Testis (tissue), 3 donors: ENCODE results near the gene GATA6. TPM values are rescaled to one million over a fixed set of nuclear protein-coding genes. Genes with fewer than 3 reads are reported as not detected.

ENCODE experiments used
- DNase-seq: peaks from one replicate; pipeline ENCODE4 v3.0.0-alpha.2; 2019
- H3K27ac ChIP-seq, 2 donors: fragments of 200-600 bp; sonication (generic); one replicate each; pipeline ENCODE4 v1.5.1; 2019
- H3K27me3 ChIP-seq: fragments of 200-600 bp; sonication (generic); one replicate; pipeline ENCODE4 v1.5.1; 2019
- H3K36me3 ChIP-seq: fragments of 200-600 bp; sonication (generic); one replicate; pipeline ENCODE4 v1.5.1; 2017; ENCODE audit warnings: low read depth; ENCODE audit errors: missing control alignments
- H3K4me1 ChIP-seq: fragments of 200-600 bp; sonication (generic); one replicate; pipeline ENCODE4 v1.5.1; 2019
- H3K4me3 ChIP-seq, 2 donors: fragments of 200-600 bp; sonication (generic); one replicate each; pipeline ENCODE4 v1.5.1; 2017 to 2019
- H3K9me3 ChIP-seq: fragments of 200-600 bp; sonication (generic); one replicate; pipeline ENCODE4 v1.5.1; 2017
- POLR2A ChIP-seq: fragments of 450-650 bp; IDR thresholded peaks from one replicate; pipeline ENCODE4 v1.6.1; 2017; ENCODE audit warnings: antibody characterized with exemption, mild to moderate bottlenecking, moderate library complexity
- WGBS, 2 donors: methylation state at CpG; one replicate each; pipeline ENCODE4 v1.1.5; 2018; 5-methylcytosine and 5-hydroxymethylcytosine counted together
- intact Hi-C: fragments of 100-400 bp; cut with DNase I; formaldehyde crosslinking; loops from one replicate; pipeline ENCODE4 v1.15.1; 2023; ENCODE audit warnings: low total_unique reads
- polyA plus RNA-seq: library from polyadenylated mRNA; stranded (reverse); fragments of 350-450 nt; fragmentation: Illumina TruSeq; extraction: RNeasy Lipid Tissue Mini Kit (QIAGEN cat#74804); gene quantifications from one replicate; pipeline ENCODE4 v1.2.3, GENCODE V29; 2014; ENCODE audit warnings: low read depth, low replicate concordance; ENCODE audit not compliant: insufficient read depth
- total RNA-seq, 2 donors: library from RNA; depleted of rRNA; stranded (reverse); fragments of >200 nt; gene quantifications; one replicate each; pipeline ENCODE4 v1.2.3, GENCODE V29; 2016
- TF ChIP-seq, protein P1 (sequence below), 3 experiments: fragments of 450-650 bp in 2 of 3; fragments of 200-600 bp in 1 of 3; sonication (generic) in 1 of 3; IDR thresholded peaks; one replicate each; pipeline ENCODE4 v1.5.1; 2016 to 2019; ENCODE audit warnings: antibody characterized with exemption in 3 of 3, mild to moderate bottlenecking in 2 of 3, moderate library complexity in 1 of 3

GATA6 gene
- total and polyA plus RNA-seq, 3 donors from 2014 or later = 13.8 to 54.6 (median 50.5) TPM

DNA sequence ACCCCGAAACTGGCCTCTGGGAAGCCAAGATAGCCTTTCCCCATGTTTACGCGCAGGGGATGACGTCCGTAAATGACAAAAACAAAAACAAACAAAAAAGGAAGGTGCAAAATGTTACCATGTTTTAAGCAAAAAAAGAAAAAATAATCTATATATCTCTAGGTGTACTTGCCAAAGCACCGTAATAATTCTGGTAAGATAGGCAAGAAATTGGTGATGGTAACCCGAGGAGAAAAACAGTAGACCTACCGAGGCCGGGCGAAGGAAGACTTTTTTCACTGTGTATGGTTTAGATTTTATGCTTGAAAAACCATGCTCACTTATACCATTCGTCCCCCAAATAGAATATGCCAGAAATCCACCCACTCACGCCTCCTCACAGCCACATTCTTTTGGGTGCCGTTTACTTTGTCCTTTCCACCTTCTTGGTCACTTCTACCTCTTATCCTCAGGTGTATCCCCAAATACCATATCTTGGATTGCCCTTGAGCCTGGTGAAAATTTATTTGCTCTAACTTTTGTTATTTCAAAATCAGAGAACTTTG is 8.0 kb downstream of the GATA6 start:
- Histone ChIP-seq H3K4me1 (no peaks in the 10 kb centered on the region), H3K36me3 (no peaks in the 10 kb centered on the region), H3K27me3 (no peaks in the 10 kb centered on the region), H3K9me3 (no peaks in the 10 kb centered on the region), H3K4me3 (peak overlapping the region; percentile 19 to 43), H3K27ac (peak overlapping the region; percentile 43 to 57)
- no peak for DNase-seq
- WGBS, 2 donors = 42 to 50% methylated on average over 13 of the region's 13 CpGs
- intact Hi-C loops = loop anchor here (10.0 kb wide), 1 partner anchor 183 kb away; no protein-coding TSS in a partner anchor
- TF ChIP-seq, protein P1, sequence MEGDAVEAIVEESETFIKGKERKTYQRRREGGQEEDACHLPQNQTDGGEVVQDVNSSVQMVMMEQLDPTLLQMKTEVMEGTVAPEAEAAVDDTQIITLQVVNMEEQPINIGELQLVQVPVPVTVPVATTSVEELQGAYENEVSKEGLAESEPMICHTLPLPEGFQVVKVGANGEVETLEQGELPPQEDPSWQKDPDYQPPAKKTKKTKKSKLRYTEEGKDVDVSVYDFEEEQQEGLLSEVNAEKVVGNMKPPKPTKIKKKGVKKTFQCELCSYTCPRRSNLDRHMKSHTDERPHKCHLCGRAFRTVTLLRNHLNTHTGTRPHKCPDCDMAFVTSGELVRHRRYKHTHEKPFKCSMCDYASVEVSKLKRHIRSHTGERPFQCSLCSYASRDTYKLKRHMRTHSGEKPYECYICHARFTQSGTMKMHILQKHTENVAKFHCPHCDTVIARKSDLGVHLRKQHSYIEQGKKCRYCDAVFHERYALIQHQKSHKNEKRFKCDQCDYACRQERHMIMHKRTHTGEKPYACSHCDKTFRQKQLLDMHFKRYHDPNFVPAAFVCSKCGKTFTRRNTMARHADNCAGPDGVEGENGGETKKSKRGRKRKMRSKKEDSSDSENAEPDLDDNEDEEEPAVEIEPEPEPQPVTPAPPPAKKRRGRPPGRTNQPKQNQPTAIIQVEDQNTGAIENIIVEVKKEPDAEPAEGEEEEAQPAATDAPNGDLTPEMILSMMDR (IDR thresholded peaks at IDR 0.05) = no peak
- TF ChIP-seq POLR2A = no peak

DNA sequence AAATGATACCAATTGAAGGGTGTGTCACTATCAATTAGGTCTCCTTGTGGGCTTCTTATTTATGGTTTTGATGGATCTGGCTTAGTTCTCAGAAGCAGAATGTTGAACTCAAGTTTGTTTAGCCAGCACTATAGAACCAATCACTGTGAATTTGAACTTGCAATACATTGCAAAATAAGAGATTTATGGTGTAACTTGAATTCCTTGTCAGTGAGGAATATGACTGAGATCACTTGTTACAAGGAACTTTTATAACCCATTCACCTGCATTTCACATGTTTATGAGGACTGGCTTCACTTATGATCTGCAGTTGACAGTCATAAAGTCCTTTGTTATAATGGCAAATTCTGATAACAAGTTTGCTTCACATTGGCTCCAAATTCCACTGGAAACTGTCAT is 9.8 kb downstream of the GATA6 start:
- no peak for DNase-seq
- H3K36me3 ChIP-seq = no peaks in the 10 kb centered on the region
- intact Hi-C loops = loop anchor here (10.0 kb wide), 1 partner anchor 184 kb away; no protein-coding TSS in a partner anchor
- no peaks in the 10 kb centered on the region for H3K4me1 ChIP-seq
- H3K9me3 ChIP-seq = no peaks in the 10 kb centered on the region
- no peaks in the 10 kb centered on the region for H3K27me3 ChIP-seq
- no peak overlapping the region for H3K4me3 ChIP-seq
- TF ChIP-seq, protein P1 (IDR thresholded peaks at IDR 0.05) = no peak
- TF ChIP-seq POLR2A = no peak
- H3K27ac ChIP-seq = peak overlapping the region in 1 of 2 donors; percentile 22

DNA sequence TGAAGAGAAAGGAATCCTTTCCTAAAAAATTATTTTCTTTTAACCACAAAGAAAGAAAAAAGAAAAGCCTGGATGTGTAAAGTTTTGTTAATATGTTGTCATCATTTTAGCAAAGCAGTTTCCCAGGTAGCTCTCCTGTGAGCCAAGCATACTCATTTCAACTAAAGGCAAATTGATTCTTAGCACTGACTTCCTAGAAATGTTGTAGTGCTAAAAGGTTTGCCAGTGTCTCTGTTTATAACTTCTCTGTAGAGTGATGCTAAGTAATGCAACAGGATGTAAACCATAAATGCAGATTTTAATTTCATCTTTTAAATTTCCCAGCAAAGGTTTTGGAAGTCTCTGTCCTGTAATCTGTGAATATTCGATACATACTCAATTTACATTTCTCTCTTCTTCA is 10.2 kb downstream of the GATA6 start:
- peak overlapping the region in 1 of 2 donors; percentile 22 for H3K27ac ChIP-seq
- H3K27me3 ChIP-seq = no peaks in the 10 kb centered on the region
- DNase-seq = no peak
- H3K4me1 ChIP-seq = no peaks in the 10 kb centered on the region
- no peaks in the 10 kb centered on the region for H3K36me3 ChIP-seq
- H3K4me3 ChIP-seq = no peak overlapping the region
- intact Hi-C loops = loop anchor here (10.0 kb wide), 1 partner anchor 185 kb away; no protein-coding TSS in a partner anchor
- 78 to 92% methylated on average over 1 of the region's 1 CpG for WGBS, 2 donors
- TF ChIP-seq, protein P1 (IDR thresholded peaks at IDR 0.05) = no peak
- TF ChIP-seq POLR2A = no peak
- H3K9me3 ChIP-seq = no peaks in the 10 kb centered on the region

DNA sequence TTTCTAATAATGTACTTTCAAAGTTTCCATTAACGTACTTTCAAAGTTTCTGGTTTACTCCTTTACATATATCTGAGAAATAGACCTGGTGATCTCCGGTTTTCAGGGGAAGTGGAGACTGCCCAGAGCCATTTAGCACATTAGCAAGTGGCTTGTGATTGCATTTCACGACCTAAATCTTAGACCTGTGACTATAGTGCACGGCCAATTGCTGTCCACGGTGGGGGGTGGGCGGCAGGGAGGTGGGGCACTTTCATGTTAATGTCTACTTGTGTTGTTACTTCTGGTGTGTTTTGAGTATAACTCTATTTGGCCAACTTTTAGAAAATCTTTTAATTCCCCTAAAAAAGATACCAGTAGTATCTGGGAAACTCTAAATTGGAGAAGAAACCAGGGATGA is 11.3 kb downstream of the GATA6 start:
- Histone ChIP-seq H3K27me3 (no peaks in the 10 kb centered on the region), H3K36me3 (no peaks in the 10 kb centered on the region), H3K27ac (no peak overlapping the region), H3K4me1 (no peaks in the 10 kb centered on the region), H3K9me3 (no peaks in the 10 kb centered on the region), H3K4me3 (no peak overlapping the region)
- WGBS, 2 donors = 67 to 80% methylated on average over 6 of the region's 6 CpGs
- TF ChIP-seq, protein P1 (IDR thresholded peaks at IDR 0.05) = no peak
- TF ChIP-seq POLR2A = no peak
- no peak for DNase-seq
- intact Hi-C loops = no loop called here
